ENCODE results near the gene JCAD.

DNA sequence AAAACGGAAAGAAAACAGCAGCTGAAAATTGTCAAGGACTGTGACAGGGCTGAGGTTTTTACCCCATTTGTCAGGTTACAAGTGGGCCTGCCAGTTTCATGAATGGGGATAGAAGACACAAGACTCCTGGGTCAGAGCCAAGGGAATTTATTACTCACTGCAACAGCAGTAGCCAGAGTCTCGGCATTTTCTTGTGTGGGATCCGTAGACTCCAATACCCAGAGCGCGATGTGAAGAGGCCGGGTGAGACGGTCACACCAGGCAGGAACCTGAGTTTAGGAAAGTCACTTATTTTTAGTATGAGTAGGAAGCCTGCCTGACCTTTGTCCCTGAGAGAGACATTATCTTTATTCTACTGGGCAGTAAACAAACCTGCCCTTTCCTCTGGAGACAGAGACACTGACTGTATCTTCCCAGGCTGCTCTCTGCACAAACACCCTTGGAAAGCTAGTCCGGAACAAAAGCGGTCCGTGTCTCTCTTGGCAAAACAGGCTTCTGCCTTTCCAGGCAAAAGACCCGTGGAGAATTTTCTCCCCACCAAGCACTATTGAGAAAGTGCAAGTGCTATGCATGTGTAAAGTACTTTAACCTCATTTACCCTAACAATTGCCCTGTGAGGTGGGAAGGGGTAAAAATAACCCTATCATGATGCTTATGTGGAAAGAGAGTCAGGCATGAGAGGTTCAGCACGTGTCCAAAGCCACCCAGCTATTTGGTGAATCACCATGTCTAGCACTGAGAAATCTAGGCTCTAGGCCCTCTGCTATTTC lies 58.4 kb downstream of the JCAD start:
- TF ChIP-seq CTCF (conservative IDR thresholded peaks at IDR 0.05) (no peak), ZFX (IDR thresholded peaks at IDR 0.05) (no peak)
